Endometrial microvascular endothelial cells (primary cell): ENCODE results near the gene TMEM185B. TPM values are rescaled to one million over a fixed set of nuclear protein-coding genes. Genes with fewer than 3 reads are reported as not detected.
"Not testable (repeated sequence)": the region's sequence is repeated elsewhere in the genome, so short reads cannot be mapped to it uniquely, and the experiment has no call there.

ENCODE experiments used
- in situ Hi-C: cut with HindIII; loops from 2 replicates; pipeline ENCODE4 v1.10.0; 2017; ENCODE audit warnings: low sequenced_read_pairs, low pct_unique_long_range_greater_than_20kb; ENCODE audit errors: inconsistent ontology term
- total RNA-seq: library from RNA; depleted of rRNA; stranded (reverse); fragments of >200 nt; gene quantifications from one replicate; pipeline ENCODE4 v1.2.3, GENCODE V29; 2015; ENCODE audit errors: inconsistent ontology term

TMEM185B gene
- total RNA-seq, 1 donor from 2014 or later: 28.2 TPM

- in situ Hi-C loops: no loop called here
Observed at GRCh38 chr2:120219291-120219690, 3.9 kb downstream of the TMEM185B start.

GRCh38 chr2:120218181-120218580 lies 5.0 kb downstream of the TMEM185B start:
- in situ Hi-C loops: no loop called here

- in situ Hi-C loops: no loop called here
Observed at GRCh38 chr2:120210270-120210693, 12.9 kb downstream of the TMEM185B start.

GRCh38 chr2:120209427-120210269 lies 13.6 kb downstream of the TMEM185B start:
- in situ Hi-C loops: no loop called here

- in situ Hi-C loops: no loop called here
Observed at GRCh38 chr2:120208381-120209353, 14.5 kb downstream of the TMEM185B start.

- in situ Hi-C loops: no loop called here
Observed at GRCh38 chr2:120206022-120206581, 17.1 kb downstream of the TMEM185B start.

GRCh38 chr2:120204945-120205670 lies 18.1 kb downstream of the TMEM185B start:
- in situ Hi-C loops: no loop called here

- in situ Hi-C loops: no loop called here
Observed at GRCh38 chr2:120204417-120204816, 18.8 kb downstream of the TMEM185B start.

GRCh38 chr2:120204022-120204405 lies 19.2 kb downstream of the TMEM185B start:
- in situ Hi-C loops: no loop called here

- in situ Hi-C loops: no loop called here
Observed at GRCh38 chr2:120203251-120204021, 19.8 kb downstream of the TMEM185B start.

GRCh38 chr2:120199817-120200459 lies 23.3 kb downstream of the TMEM185B start:
- in situ Hi-C loops: not testable (repeated sequence)

- in situ Hi-C loops: no loop called here
Observed at GRCh38 chr2:120195553-120195952, 27.6 kb downstream of the TMEM185B start.

- in situ Hi-C loops: no loop called here
Observed at GRCh38 chr2:120192280-120192679, 30.9 kb downstream of the TMEM185B start.

GRCh38 chr2:120189189-120189588 lies 34.0 kb downstream of the TMEM185B start:
- in situ Hi-C loops: no loop called here

GRCh38 chr2:120182019-120182560 lies 41.1 kb downstream of the TMEM185B start:
- in situ Hi-C loops: no loop called here

GRCh38 chr2:120180066-120180465 lies 43.1 kb downstream of the TMEM185B start:
- in situ Hi-C loops: no loop called here

GRCh38 chr2:120179396-120179795 lies 43.8 kb downstream of the TMEM185B start:
- in situ Hi-C loops: no loop called here
